Upper lobe of right lung (tissue), 1 donor: Measurements from ENCODE around the gene SHANK1. TPM values are rescaled to one million over a fixed set of nuclear protein-coding genes. Genes with fewer than 3 reads are reported as not detected.
A peak's percentile ranks its signal among the peaks of the same experiment; 100 is the strongest.
"Not testable (repeated sequence)": the region's sequence is repeated elsewhere in the genome, so short reads cannot be mapped to it uniquely, and the experiment has no call there.

Experiments
- ATAC-seq: fragments of 200-7000 bp; cut with Tn5 transposase; one replicate; pipeline ENCODE4 v1.9.1; 2020; ENCODE audit warnings: mild to moderate bottlenecking, moderate library complexity
- DNase-seq: peaks from one replicate; pipeline ENCODE4 v3.0.0-alpha.2; 2020
- H3K27ac ChIP-seq: fragments of 200-600 bp; one replicate; pipeline ENCODE4 v1.8.0; 2022
- H3K27me3 ChIP-seq: fragments of 200-600 bp; one replicate; pipeline ENCODE4 v1.8.0; 2022; ENCODE audit warnings: mild to moderate bottlenecking
- H3K36me3 ChIP-seq: fragments of 200-600 bp; one replicate; pipeline ENCODE4 v1.8.0; 2022
- H3K4me1 ChIP-seq: fragments of 200-600 bp; one replicate; pipeline ENCODE4 v1.8.0; 2022
- H3K4me3 ChIP-seq: fragments of 200-600 bp; one replicate; pipeline ENCODE4 v1.8.0; 2022; ENCODE audit warnings: mild to moderate bottlenecking
- H3K9me3 ChIP-seq: fragments of 200-600 bp; one replicate; pipeline ENCODE4 v1.8.0; 2022
- CTCF ChIP-seq: fragments of 200-600 bp; IDR thresholded peaks from one replicate; pipeline ENCODE4 v1.8.0; 2022; ENCODE audit warnings: antibody characterized with exemption
- intact Hi-C: fragments of 100-400 bp; cut with DNase I; formaldehyde crosslinking; loops from one replicate; pipeline ENCODE4 v1.11.0; 2022
- total RNA-seq: library from RNA; stranded (reverse); fragmentation: NEBNext Ultra II Directional; extraction: Animal tissue kit (Norgen Biotek cat#: 25700); gene quantifications from one replicate; pipeline ENCODE4 v1.2.1, GENCODE V29; 2021
- donor health status: DM: no; HTN: yes; CAD: no; lungs with severe emphysema.

The SHANK1 gene
- total RNA-seq, 1 donor from 2014 or later = 0.35 TPM

GRCh38 chr19:50626795-50627194 is 92.8 kb downstream of the SHANK1 start:
- TF ChIP-seq CTCF = no peak
- no peak overlapping the region for H3K4me3 ChIP-seq
- H3K36me3 ChIP-seq = no peaks in the 10 kb centered on the region
- no peak overlapping the region for H3K27ac ChIP-seq
- H3K9me3 ChIP-seq = no peaks in the 10 kb centered on the region
- no peaks in the 10 kb centered on the region for H3K4me1 ChIP-seq
- no peaks in the 10 kb centered on the region for H3K27me3 ChIP-seq
- no peak for DNase-seq
- intact Hi-C loops = no loop called here
- no peak for ATAC-seq

GRCh38 chr19:50626011-50626410 is 93.6 kb downstream of the SHANK1 start:
- no peak overlapping the region for H3K4me3 ChIP-seq
- DNase-seq (no peak), ATAC-seq (no peak)
- H3K36me3 ChIP-seq = no peaks in the 10 kb centered on the region
- no peak overlapping the region for H3K27ac ChIP-seq
- H3K9me3 ChIP-seq = no peaks in the 10 kb centered on the region
- intact Hi-C loops = no loop called here
- H3K27me3 ChIP-seq = no peaks in the 10 kb centered on the region
- no peak for TF ChIP-seq CTCF
- H3K4me1 ChIP-seq = no peaks in the 10 kb centered on the region

- TF ChIP-seq CTCF = no peak
- Histone ChIP-seq H3K27me3 (no peaks in the 10 kb centered on the region), H3K4me3 (no peak overlapping the region), H3K4me1 (no peaks in the 10 kb centered on the region), H3K27ac (no peak overlapping the region), H3K9me3 (no peaks in the 10 kb centered on the region), H3K36me3 (no peaks in the 10 kb centered on the region)
- intact Hi-C loops = no loop called here
- DNase-seq = no peak
- ATAC-seq = no peak
These were observed 94.5 kb downstream of the SHANK1 start for GRCh38 chr19:50624949-50625600.

- H3K36me3 ChIP-seq, ATAC-seq, intact Hi-C loops, H3K4me1 ChIP-seq, H3K27me3 ChIP-seq, H3K9me3 ChIP-seq, H3K27ac ChIP-seq, H3K4me3 ChIP-seq, DNase-seq: not testable (repeated sequence)
These were observed 99.2 kb downstream of the SHANK1 start for GRCh38 chr19:50620394-50620906.

- intact Hi-C loops, H3K4me3 ChIP-seq, ATAC-seq, H3K27ac ChIP-seq, H3K4me1 ChIP-seq, H3K9me3 ChIP-seq, H3K27me3 ChIP-seq, H3K36me3 ChIP-seq, DNase-seq: not testable (repeated sequence)
These were observed 100.4 kb downstream of the SHANK1 start for GRCh38 chr19:50619184-50619583.

GRCh38 chr19:50618379-50618778 is 101.2 kb downstream of the SHANK1 start:
- H3K4me3 ChIP-seq, H3K27ac ChIP-seq, H3K9me3 ChIP-seq, DNase-seq, H3K27me3 ChIP-seq, intact Hi-C loops, H3K36me3 ChIP-seq, H3K4me1 ChIP-seq: not testable (repeated sequence)
- ATAC-seq = peak; percentile 29

- H3K4me1 ChIP-seq, H3K27me3 ChIP-seq, ATAC-seq, H3K27ac ChIP-seq, intact Hi-C loops, H3K36me3 ChIP-seq, DNase-seq, H3K4me3 ChIP-seq, H3K9me3 ChIP-seq: not testable (repeated sequence)
These were observed 106.8 kb downstream of the SHANK1 start for GRCh38 chr19:50612504-50613404.

Other genes with a start within 250 kb of the SHANK1 start
- gene EMC10, start 243.3 kb downstream of the SHANK1 start, total RNA-seq = 103 TPM
- gene GARIN5A, start 243.0 kb downstream of the SHANK1 start, total RNA-seq = 3.8 TPM
- gene JOSD2, start 208.6 kb downstream of the SHANK1 start, total RNA-seq = 34.7 TPM
- gene ASPDH, start 205.9 kb downstream of the SHANK1 start, total RNA-seq = not detected
- gene LRRC4B, start 151.4 kb downstream of the SHANK1 start, total RNA-seq = 4.6 TPM
- 2.5 TPM for gene SYT3, start 79.9 kb downstream of the SHANK1 start, total RNA-seq
- gene C19orf81, start 70.4 kb downstream of the SHANK1 start, total RNA-seq = 3.9 TPM
- gene CLEC11A, start 3.6 kb upstream of the SHANK1 start, total RNA-seq = 13.3 TPM
- gene GPR32, start 50.7 kb upstream of the SHANK1 start, total RNA-seq = not detected
- not detected for gene ACP4, start 70.6 kb upstream of the SHANK1 start, total RNA-seq
- 1.7 TPM for gene KLK1, start 104.0 kb upstream of the SHANK1 start, total RNA-seq
- not detected for gene KLK15, start 113.8 kb upstream of the SHANK1 start, total RNA-seq
- gene KLK3, start 135.1 kb upstream of the SHANK1 start, total RNA-seq = not detected
- gene KLK2, start 153.6 kb upstream of the SHANK1 start, total RNA-seq = not detected
- gene KLK4, start 191.6 kb upstream of the SHANK1 start, total RNA-seq = not detected
- gene KLK5, start 233.2 kb upstream of the SHANK1 start, total RNA-seq = not detected
- gene KLK6, start 249.8 kb upstream of the SHANK1 start, total RNA-seq = not detected